Skeletal muscle satellite cell (primary cell): Measurements from ENCODE around the gene TM6SF1. TPM values are rescaled to one million over a fixed set of nuclear protein-coding genes. Genes with fewer than 3 reads are reported as not detected.
A peak's percentile ranks its signal among the peaks of the same experiment; 100 is the strongest.

Experiments used
- H3K27me3 ChIP-seq: 2 replicates; pipeline ENCODE4 v1.7.0; 2013; ENCODE audit warnings: low read length; ENCODE audit not compliant: control insufficient read depth, insufficient read depth
- H3K36me3 ChIP-seq: 2 replicates; pipeline ENCODE4 v1.7.0; 2013; ENCODE audit warnings: mild to moderate bottlenecking, control low read depth, low read length; ENCODE audit not compliant: insufficient read depth
- H3K4me1 ChIP-seq: 2 replicates; pipeline ENCODE4 v1.7.0; 2013; ENCODE audit warnings: low read length; ENCODE audit not compliant: control insufficient read depth, insufficient read depth
- H3K4me2 ChIP-seq: 2 replicates; pipeline ENCODE4 v1.7.0; 2013; ENCODE audit warnings: mild to moderate bottlenecking, low read length
- H3K4me3 ChIP-seq: 2 replicates; pipeline ENCODE4 v1.7.0; 2013; ENCODE audit warnings: low read length
- H3K9ac ChIP-seq: 2 replicates; pipeline ENCODE4 v1.7.0; 2013; ENCODE audit warnings: mild to moderate bottlenecking, low read depth, low read length, moderate library complexity
- H3K9me3 ChIP-seq: replicated peaks from 2 replicates; pipeline ENCODE4 v1.7.0; 2013; ENCODE audit warnings: mild to moderate bottlenecking, control low read depth, low read length
- total RNA-seq: library from RNA; depleted of rRNA; stranded (reverse); fragments of >200 nt; gene quantifications from 2 replicates; pipeline ENCODE4 v1.2.3, GENCODE V29; 2012; rRNA removed

Gene TM6SF1
- 0.44 and 0.51 TPM in 2 replicates for total RNA-seq

DNA sequence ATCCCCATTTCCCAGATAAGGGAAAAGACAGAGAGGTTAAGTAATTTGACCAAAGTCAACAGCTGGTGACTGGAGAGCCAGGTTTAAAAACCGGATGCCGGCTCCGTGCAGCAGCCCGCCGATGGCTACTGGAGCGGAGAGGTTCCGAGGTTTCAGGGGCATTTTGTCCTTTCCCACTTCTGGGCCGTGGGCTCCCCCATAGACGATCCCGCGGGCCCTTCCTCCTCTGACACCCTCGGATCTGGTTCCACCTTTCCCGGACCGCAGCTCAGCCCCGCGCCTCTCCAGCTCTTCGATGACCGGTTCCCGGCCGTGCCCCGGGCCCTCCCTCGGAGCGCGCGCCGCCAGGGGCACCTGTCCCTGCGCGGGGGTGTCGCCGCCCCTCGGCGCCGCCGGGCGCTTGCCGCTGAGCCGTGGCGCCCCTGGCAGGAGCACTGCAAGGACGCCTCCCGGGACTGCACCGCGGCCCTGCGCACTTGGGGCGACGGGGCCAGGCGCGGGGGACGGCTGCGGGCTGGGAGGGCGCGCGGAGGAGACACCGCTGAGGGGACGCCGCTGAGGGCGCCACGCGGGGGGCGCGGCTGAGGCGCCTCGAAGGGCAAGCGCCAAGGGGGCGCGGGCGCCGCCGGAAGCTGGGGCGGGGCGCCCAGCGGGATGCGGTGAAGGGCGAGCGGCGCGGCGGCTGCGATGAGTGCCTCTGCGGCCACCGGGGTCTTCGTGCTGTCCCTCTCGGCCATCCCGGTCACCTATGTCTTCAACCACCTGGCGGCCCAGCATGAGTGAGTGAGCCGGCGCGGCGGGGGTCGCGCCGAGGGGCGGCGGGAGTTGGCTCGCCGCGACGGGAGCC is at the start of gene TM6SF1:
Gene TM6SF1 (plus strand): TSS at position 652 of the 847 bp plus-strand sequence. CDS start 36 bp downstream, at position 688.
- H3K4me2 ChIP-seq, result peak within 1 kb of the TSS; percentile 94
- H3K4me1 ChIP-seq, result peaks cover 20% of the 10 kb centered on the region
- H3K9me3 ChIP-seq, result no peaks in the 10 kb centered on the region
- H3K9ac ChIP-seq, result no peak within 1 kb of the TSS
- H3K4me3 ChIP-seq, result peak within 1 kb of the TSS; percentile 71
- peaks cover 11% of the 10 kb centered on the region for H3K27me3 ChIP-seq
- H3K36me3 ChIP-seq, result no peaks in the 10 kb centered on the region

- no peak overlapping the region for H3K9ac ChIP-seq
- no peaks in the 10 kb centered on the region for H3K27me3 ChIP-seq
- H3K36me3 ChIP-seq, result peaks cover 17% of the 10 kb centered on the region
- no peak overlapping the region for H3K4me2 ChIP-seq
- H3K9me3 ChIP-seq, result no peaks in the 10 kb centered on the region
- H3K4me3 ChIP-seq, result no peak overlapping the region
- H3K4me1 ChIP-seq, result peaks cover 27% of the 10 kb centered on the region
Measured at GRCh38 chr15:83057696-83058376, 49.6 kb upstream of the TM6SF1 start.

GRCh38 chr15:83061680-83062079 is 45.8 kb upstream of the TM6SF1 start:
- no peaks in the 10 kb centered on the region for H3K27me3 ChIP-seq
- no peak overlapping the region for H3K4me3 ChIP-seq
- no peaks in the 10 kb centered on the region for H3K9me3 ChIP-seq
- H3K36me3 ChIP-seq, result no peaks in the 10 kb centered on the region
- H3K4me2 ChIP-seq, result peak overlapping the region; percentile 87
- peaks cover 38% of the 10 kb centered on the region for H3K4me1 ChIP-seq
- no peak overlapping the region for H3K9ac ChIP-seq

DNA sequence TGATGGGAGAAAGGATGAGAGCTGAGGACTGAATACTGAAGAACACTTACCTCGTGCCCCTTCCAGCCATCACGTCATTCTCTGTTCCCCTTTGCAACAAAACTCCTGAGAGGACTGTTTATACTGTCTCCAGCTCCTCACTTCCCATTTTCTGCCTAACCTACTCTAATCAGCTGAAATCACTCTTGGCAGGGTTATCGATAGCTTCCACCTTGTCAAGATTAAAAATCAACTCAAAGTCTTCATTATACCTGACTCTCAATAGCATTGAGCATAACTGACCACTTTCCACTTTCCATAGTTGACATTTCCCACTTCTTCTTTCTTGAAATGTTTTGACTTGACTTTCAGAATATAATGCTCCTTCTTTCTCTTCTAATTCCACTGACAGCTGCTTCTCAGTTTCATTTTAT is 44.7 kb upstream of the TM6SF1 start:
- Histone ChIP-seq H3K4me2 (peak overlapping the region; percentile 87), H3K36me3 (no peaks in the 10 kb centered on the region), H3K4me3 (no peak overlapping the region), H3K4me1 (peaks cover 44% of the 10 kb centered on the region), H3K9me3 (no peaks in the 10 kb centered on the region), H3K27me3 (no peaks in the 10 kb centered on the region), H3K9ac (no peak overlapping the region)

- peak overlapping the region; percentile 87 for H3K4me2 ChIP-seq
- no peaks in the 10 kb centered on the region for H3K9me3 ChIP-seq
- no peaks in the 10 kb centered on the region for H3K36me3 ChIP-seq
- H3K4me1 ChIP-seq, result peaks cover 46% of the 10 kb centered on the region
- no peak overlapping the region for H3K9ac ChIP-seq
- H3K27me3 ChIP-seq, result no peaks in the 10 kb centered on the region
- peak overlapping the region; percentile 3 for H3K4me3 ChIP-seq
Measured at GRCh38 chr15:83063551-83063950, 43.9 kb upstream of the TM6SF1 start.

GRCh38 chr15:83064859-83065258 is 42.6 kb upstream of the TM6SF1 start:
- Histone ChIP-seq H3K9me3 (no peaks in the 10 kb centered on the region), H3K9ac (peak overlapping the region; percentile 97), H3K36me3 (no peaks in the 10 kb centered on the region), H3K4me1 (peaks cover 50% of the 10 kb centered on the region), H3K4me2 (peak overlapping the region; percentile 87), H3K4me3 (peak overlapping the region; percentile 80), H3K27me3 (no peaks in the 10 kb centered on the region)

DNA sequence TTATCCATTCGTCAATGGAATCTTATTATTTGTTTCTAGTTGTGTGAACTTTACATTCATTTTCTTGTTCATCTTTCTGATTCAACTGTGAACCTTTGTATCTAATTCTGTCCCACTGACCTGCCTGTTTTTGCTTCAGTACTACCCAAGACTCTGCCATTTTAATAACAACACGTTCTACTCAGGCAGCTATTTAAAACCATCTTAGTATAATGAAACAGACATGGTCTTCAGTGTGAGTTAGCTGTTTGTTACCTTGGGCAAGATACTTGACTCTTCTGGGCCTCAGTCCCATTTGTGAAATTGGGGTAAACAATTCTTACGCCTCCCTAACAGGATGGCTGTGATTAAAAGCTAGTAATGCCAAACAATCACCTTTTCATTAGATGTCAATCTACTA is 42.0 kb upstream of the TM6SF1 start:
- Histone ChIP-seq H3K27me3 (no peaks in the 10 kb centered on the region), H3K36me3 (no peaks in the 10 kb centered on the region), H3K4me1 (peaks cover 52% of the 10 kb centered on the region), H3K9me3 (no peaks in the 10 kb centered on the region), H3K4me3 (peak overlapping the region; percentile 80), H3K9ac (peak overlapping the region; percentile 97), H3K4me2 (peak overlapping the region; percentile 87)

DNA sequence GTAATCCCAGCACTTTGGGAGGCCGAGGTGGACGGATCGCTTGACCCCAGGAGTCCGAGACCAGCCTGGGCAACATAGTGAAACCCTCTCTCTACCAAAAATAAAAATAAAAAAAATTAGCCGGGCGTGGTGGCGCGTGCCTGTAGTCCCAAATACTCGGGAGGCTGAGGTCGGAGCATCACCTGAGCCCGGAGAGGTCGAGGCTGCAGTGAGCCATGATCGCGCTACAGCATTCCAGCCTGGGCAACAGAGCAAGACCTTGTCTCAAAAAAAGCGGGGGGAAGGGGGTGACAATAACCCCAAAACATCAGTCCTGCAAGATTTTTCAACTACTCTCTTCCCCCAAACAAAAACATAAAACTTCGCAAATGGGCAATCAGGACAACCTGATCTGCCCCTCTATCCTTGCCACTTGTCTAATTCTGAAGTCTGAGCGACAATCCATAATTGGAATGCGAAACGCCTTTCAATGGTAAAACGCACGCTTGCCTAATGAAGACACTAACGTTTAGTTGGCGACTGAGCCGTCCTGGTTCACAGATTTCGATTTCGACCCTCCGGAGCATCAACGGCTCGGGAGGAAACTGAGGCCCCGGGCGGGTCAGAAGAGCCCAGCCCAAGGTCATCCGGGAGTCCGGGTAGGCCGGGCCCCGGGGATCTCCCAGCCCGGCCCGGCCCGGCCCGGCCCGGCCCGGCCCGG is 41.3 kb upstream of the TM6SF1 start:
- H3K27me3 ChIP-seq, result no peaks in the 10 kb centered on the region
- peaks cover 52% of the 10 kb centered on the region for H3K4me1 ChIP-seq
- H3K36me3 ChIP-seq, result no peaks in the 10 kb centered on the region
- H3K9ac ChIP-seq, result peak overlapping the region; percentile 97
- H3K4me3 ChIP-seq, result peak overlapping the region; percentile 80
- H3K9me3 ChIP-seq, result no peaks in the 10 kb centered on the region
- peak overlapping the region; percentile 87 for H3K4me2 ChIP-seq

GRCh38 chr15:83066734-83067637 is 40.5 kb upstream of the TM6SF1 start, which contains the start of gene BTBD1:
BTBD1 (minus strand) TSS chr15:83067252; CDS start chr15:83067151, 101 bp downstream.
- Histone ChIP-seq H3K9ac (peak within 1 kb of the TSS; percentile 97), H3K4me1 (peaks cover 45% of the 10 kb centered on the region), H3K4me2 (peak within 1 kb of the TSS; percentile 87), H3K27me3 (no peaks in the 10 kb centered on the region), H3K9me3 (no peaks in the 10 kb centered on the region), H3K4me3 (peak within 1 kb of the TSS; percentile 80), H3K36me3 (no peaks in the 10 kb centered on the region)

DNA sequence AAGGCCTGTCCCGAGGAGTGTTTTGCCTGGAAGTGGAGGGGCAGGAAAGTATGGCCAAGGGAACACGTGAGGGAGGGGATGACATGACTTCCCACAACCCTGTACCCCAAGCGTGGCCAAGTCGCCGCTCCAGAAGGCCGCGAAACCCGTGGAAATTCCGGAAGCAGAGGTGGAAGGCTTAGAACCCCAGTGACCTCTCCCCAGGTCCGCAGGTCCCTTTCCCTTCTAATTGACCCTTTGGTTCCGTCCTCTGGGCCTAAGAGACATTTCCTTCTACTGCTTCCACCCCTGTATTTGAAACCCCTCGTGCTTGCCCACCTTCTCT is 39.8 kb upstream of the TM6SF1 start:
- H3K9ac ChIP-seq, result peak overlapping the region; percentile 97
- H3K4me3 ChIP-seq, result peak overlapping the region; percentile 80
- H3K4me2 ChIP-seq, result peak overlapping the region; percentile 87
- peaks cover 39% of the 10 kb centered on the region for H3K4me1 ChIP-seq
- no peaks in the 10 kb centered on the region for H3K36me3 ChIP-seq
- H3K9me3 ChIP-seq, result no peaks in the 10 kb centered on the region
- H3K27me3 ChIP-seq, result no peaks in the 10 kb centered on the region
